ENCODE measurements around the gene ESRP2. TPM values are rescaled to one million over a fixed set of nuclear protein-coding genes. Genes with fewer than 3 reads are reported as not detected.

ESRP2 gene
- total and polyA plus RNA-seq, 12 donors = 0.07 to 1.0 (median 0.44) TPM

GRCh38 chr16:68276223-68276622, 40.3 kb upstream of the ESRP2 start:
- TF ChIP-seq CTCF (IDR thresholded peaks at IDR 0.05) = no peak
- DNase-seq (no peak), ATAC-seq (peak in 7 of 8 donors; percentile 18 to 79 (median 57))
- 51 to 77% methylated on average over 3 of the region's 3 CpGs for WGBS, 2 donors
- Histone ChIP-seq H3K36me3 (peaks cover 0 to 83% (median 8%) of the 10 kb centered on the region in 9 donors), H3K27me3 (no peaks in the 10 kb centered on the region), H3K27ac (peak overlapping the region; percentile 56 to 82 (median 66)), H3K4me1 (peaks cover 0 to 76% (median 48%) of the 10 kb centered on the region in 9 donors), H3K9me3 (no peaks in the 10 kb centered on the region), H3K4me3 (no peak overlapping the region)
- intact Hi-C loops (cut with DNase I) = no loop called here

- TF ChIP-seq CTCF (IDR thresholded peaks at IDR 0.05) = no peak
- Histone ChIP-seq H3K36me3 (peaks cover 0 to 82% (median 8%) of the 10 kb centered on the region in 9 donors), H3K9me3 (no peaks in the 10 kb centered on the region), H3K27me3 (no peaks in the 10 kb centered on the region), H3K4me1 (peaks cover 0 to 71% (median 44%) of the 10 kb centered on the region in 9 donors), H3K27ac (peak overlapping the region; percentile 56 to 82 (median 66)), H3K4me3 (no peak overlapping the region)
- WGBS, 2 donors = 46 to 51% methylated on average over 4 of the region's 4 CpGs
- DNase-seq (no peak), ATAC-seq (no peak)
- intact Hi-C loops (cut with DNase I) = no loop called here
These were observed 39.8 kb upstream of the ESRP2 start for GRCh38 chr16:68275611-68276191.

GRCh38 chr16:68274441-68274840, 38.5 kb upstream of the ESRP2 start:
- Histone ChIP-seq H3K27ac (peak overlapping the region in 8 of 10 donors; percentile 5 to 69 (median 60)), H3K4me1 (peaks cover 0 to 64% (median 44%) of the 10 kb centered on the region in 9 donors), H3K27me3 (no peaks in the 10 kb centered on the region), H3K36me3 (peaks cover 0 to 80% (median 8%) of the 10 kb centered on the region in 9 donors), H3K4me3 (no peak overlapping the region), H3K9me3 (no peaks in the 10 kb centered on the region)
- TF ChIP-seq CTCF (IDR thresholded peaks at IDR 0.05) = no peak
- DNase-seq (no peak), ATAC-seq (peak in 6 of 8 donors; percentile 37 to 65 (median 60))
- intact Hi-C loops (cut with DNase I) = no loop called here
- 76 to 80% methylated on average over 4 of the region's 4 CpGs for WGBS, 2 donors

- Histone ChIP-seq H3K9me3 (no peaks in the 10 kb centered on the region), H3K36me3 (peaks cover 0 to 77% (median 8%) of the 10 kb centered on the region in 9 donors), H3K4me3 (no peak overlapping the region), H3K27ac (peak overlapping the region in 7 of 10 donors; percentile 5 to 68 (median 62)), H3K27me3 (no peaks in the 10 kb centered on the region), H3K4me1 (peaks cover 0 to 70% (median 45%) of the 10 kb centered on the region in 9 donors)
- intact Hi-C loops (cut with DNase I) = no loop called here
- ATAC-seq (no peak), DNase-seq (no peak)
- WGBS, 2 donors = 95 to 98% methylated on average over 8 of the region's 8 CpGs
- no peak for TF ChIP-seq CTCF (IDR thresholded peaks at IDR 0.05)
These were observed 38.0 kb upstream of the ESRP2 start for GRCh38 chr16:68273896-68274295.

Data from heart right ventricle (tissue), 16 donors.